CD4-positive, alpha-beta T cell treated with Interleukin-4 for 4 hours (primary cell): Measurements from ENCODE around the gene ID3.

Experiments used
- DNase-seq: peaks from one replicate; pipeline ENCODE4 v3.0.0-alpha.2; 2020

Gene ID3, protein sequence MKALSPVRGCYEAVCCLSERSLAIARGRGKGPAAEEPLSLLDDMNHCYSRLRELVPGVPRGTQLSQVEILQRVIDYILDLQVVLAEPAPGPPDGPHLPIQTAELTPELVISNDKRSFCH

DNA sequence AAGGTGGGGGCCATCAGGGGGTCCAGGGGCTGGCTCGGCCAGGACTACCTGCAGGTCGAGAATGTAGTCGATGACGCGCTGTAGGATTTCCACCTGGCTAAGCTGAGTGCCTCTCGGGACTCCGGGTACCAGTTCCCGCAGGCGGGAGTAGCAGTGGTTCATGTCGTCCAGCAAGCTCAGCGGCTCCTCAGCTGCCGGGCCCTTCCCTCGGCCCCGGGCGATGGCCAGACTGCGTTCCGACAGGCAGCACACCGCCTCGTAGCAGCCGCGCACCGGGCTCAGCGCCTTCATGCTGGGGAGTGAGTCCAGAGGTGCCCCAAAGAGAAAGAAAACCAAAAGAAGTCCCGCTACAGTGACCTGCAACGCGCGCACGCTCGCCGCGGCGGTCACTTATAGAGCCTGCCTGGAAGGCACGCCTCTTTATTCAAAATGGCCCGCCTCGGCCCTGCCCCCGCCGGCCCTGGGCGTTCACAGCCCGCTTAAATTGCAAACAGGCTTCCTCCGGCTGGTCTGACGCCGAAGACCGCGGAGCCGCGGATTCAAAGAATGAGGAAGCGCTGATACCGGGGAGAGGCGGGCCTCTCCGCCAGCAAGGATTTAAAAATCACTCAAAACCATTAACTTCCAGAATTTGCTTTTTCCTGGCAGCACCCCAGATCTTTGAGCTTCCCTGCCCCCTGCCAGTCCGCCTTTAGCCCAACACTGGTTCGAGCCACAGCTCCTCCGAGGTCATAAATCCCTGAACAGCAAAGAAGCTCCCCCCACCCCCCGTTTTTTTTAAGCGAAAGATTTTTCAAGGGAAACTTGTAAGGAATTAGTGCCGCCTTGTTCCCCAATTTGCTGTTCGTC, at the start of gene ID3:
Gene ID3 (minus strand): TSS at position 366 of the 849 bp plus-strand sequence. CDS start 75 bp downstream, at position 291.
- peak; percentile 85 for DNase-seq

DNA sequence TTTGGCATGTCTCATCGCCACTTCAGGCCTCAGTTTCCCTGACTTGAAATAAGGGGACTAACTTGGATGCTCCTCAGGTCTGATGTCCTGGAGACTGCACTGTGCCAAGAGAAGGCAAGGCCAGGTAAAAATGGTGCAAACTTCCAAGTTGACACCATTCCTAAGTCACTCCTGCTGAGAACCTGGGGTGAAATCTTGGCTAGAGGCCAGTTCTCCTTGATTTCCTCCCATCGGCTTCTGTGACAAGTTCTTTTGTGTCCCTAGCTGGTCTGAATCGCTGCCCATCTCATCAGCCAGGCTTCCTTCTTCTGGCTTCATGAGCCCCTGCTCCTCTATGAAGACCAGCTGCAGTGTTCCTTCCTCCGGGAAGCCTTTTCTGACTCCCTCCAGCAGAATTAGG, 48.6 kb upstream of the ID3 start:
- no peak for DNase-seq

DNA sequence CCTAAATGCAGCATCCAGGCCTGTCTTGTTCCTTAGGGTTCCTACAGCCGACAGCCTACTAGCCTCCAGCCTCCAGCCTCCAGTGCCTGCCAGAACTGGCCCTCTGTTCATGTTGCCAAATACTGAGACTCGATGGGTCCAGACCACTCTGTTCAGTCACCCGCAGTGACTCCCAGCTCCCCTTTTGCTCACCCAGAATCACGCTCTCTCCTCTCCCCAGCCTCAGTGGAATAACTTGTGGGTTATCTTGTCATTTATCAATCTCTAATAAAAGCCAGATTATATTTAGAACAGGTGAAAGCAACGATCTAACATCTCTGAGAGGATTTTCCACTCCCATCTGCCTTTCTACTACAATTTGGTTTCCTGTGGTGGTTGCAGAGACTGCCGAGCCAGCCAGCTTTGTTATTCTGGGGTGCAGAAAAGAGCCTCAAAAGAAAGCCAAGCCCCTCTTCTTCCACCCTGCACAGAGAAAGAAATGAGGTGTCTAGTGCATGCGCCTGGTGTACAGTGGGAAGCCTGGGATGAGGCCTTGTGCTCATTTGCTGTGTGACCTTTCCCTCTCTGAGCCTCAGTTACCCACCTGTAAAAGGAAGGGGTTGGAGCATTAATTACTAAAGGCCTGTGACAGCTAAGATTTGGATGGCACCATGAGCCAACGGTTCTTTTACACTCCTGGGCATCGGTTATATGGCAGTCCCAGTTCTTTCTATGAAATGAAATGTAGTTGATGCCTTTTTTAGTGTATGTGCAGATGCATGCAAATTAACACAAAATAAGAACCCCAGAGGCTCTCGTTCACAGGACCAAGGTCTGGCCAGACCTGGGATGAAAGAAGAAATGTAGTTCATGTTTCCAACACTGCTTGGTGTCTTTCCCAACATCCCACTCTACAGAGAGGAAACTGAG, 42.9 kb upstream of the ID3 start:
- DNase-seq: peak; percentile 36

DNA sequence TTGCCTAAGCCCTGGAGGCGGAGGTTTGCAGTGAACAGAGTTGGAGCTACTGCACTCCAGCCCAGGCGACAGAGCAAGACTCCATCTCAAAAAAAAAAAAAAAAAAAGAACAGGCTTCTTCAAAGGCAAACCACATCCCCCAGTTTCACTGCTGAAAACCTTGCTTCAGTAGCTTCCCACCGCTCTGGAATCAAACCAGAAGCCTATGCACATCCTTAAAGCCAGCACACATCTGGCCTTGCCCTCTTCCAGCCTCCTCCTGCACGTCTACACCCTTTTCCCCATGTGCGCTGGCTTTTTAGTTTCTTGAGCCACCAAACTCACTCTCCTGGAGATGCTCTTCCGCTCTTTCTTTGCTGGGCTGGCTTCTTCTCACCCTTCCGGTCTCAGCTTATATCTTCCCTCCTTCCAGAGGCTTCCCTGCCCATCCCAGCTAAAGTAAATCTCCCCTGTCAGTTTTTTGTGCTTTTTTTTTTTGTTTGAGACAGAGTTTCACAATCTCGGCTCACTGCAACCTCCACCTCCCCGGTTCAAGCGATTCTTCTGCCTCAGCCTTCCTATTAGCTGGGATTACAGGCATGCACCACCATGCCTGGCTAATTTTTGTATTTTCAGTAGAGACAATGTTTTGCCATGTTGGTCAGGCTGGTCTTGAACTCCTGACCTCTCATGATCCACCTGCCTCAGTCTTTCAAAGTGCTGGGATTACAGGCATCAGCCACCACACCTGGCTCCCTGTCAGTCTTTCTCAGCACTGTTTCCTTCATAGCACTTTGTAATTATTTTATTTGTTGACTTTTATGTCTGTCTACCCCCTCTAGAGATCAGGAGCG, 42.0 kb upstream of the ID3 start:
- DNase-seq: no peak

DNA sequence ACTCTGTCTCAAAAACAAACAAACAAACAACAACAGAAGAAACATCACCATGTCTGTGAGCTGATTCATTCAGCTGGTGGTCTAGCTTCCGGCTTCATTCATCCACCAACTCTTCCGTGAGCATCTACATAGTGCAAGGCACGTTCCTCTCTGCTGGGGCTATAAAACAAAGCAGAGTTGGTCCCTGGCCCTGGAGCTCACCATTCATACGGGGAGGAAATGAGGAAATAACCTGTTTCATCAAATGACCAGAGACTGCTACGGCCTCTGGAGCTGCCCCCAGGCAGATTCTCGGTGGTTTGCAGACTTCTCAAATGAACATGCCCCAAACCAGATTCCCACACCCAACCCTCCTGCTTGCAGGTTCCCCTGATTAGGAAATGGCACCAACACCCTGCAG, 41.0 kb upstream of the ID3 start:
- no peak for DNase-seq

DNA sequence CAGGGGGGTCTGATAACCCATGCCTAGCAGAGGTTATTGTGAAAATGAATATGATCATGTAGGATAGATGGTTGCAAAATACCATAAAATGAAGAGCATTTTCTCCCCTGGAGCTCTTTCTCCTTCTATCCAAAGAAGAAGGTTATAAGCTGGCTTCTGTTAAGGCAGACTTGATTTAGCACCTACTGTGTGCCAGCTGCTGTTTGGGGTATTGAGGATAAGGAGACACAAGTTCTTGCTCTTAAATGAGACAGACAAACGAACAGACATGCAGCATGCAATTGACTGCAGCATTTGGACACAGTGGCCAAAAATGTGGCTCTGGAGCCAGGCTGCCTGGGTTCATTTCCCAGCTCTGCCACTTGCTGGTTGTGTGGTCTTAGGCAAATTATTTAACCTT, 39.8 kb upstream of the ID3 start:
- DNase-seq: no peak

DNA sequence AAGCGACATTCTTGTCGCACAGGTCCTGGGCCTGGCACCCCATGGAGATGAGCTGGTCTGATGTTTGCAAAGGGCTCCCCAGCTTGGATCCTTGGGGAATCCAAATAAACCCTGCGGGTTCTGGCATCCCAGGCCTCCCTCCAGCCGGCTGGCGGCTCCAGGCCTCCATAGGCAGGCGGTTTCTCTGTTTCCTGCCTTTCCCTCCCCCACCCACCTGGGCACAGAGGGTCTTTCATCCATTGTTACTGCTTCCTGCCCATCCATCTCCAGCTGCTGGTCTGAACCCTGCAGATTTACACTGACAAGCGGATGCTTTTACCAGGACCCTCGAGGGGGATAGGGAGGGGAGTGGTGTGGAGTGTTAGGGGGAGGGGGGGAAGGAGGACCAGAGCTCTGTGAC, 39.1 kb upstream of the ID3 start:
- no peak for DNase-seq

DNA sequence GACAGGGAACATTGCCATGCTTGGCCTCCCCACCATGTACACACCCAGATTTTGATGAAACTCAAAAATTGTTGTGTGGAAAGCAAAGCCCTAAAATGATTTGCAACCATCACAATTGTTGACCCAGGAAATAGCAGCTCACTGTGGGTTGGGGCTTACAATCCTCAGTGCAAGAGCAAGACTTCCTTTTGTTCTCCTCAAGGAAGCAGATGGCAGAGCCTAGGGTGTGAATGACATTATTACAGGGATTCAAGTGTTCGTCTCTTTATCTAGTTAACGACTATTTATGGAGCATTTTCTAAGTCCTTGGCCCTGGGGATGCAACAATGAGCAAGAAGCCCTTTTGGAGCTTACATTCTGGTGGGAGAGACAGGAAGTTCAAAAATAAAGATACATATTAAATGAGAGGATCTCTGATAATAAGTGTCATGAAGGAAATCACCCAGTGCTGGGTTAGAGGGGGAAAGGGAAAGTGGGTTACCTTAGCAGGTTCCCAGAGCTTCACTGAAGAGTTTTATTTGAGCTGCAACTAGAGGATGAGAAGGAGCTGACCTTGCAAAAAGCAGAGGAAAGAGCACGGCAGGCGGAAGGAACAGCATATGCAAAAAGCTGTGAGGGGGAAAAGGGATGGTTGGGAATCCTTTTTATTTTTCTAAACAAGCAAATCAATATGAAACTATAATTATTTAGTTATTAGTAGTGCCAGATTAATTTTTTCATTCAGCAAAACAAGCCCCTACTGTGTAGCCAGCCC, 38.5 kb upstream of the ID3 start:
- no peak for DNase-seq

DNA sequence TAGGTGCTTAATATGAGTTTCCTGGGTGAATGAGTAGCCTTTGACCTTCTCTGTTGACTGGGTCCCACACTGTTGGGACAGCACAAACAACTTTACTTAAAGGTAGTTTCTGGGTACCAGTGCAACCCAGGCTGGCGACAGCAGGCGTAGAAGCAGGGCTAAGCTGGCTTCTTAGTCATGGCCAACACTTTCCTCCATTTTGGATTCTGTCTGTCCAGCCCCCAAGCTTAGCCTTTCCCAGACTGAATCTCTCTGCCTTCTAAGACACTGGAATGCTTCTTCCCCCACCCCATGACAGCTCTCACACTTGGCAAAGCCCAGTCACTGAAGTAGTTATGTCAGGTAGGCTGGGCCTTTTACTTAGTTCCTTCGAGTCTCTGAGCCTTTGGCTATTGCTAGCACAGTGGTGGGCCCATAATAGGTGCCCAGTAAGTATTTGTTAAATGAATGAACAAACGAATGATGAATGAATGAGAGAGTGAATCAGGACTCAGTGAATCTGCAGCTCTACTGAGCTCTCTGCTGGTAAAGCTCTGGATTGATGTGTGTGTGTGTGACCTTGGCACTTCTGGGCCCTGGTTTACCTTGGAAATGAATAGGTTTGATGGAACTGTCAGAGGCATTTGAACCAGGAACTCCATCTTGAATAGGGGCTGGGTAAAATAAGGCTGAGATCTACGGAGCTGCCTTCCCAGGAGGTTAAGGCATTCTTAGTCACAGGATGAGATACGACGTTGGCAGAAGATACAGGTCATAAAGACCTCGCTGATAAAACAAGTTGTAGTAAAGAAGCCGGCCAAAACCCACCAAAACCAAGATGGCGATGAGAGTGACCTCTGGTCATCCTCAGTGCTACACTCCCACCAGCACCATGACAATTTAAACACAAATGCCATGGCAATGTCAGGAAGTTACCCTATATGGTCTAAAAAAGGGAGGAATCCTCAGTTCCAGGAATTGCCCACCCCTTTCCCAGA, 37.4 kb upstream of the ID3 start:
- no peak for DNase-seq

DNA sequence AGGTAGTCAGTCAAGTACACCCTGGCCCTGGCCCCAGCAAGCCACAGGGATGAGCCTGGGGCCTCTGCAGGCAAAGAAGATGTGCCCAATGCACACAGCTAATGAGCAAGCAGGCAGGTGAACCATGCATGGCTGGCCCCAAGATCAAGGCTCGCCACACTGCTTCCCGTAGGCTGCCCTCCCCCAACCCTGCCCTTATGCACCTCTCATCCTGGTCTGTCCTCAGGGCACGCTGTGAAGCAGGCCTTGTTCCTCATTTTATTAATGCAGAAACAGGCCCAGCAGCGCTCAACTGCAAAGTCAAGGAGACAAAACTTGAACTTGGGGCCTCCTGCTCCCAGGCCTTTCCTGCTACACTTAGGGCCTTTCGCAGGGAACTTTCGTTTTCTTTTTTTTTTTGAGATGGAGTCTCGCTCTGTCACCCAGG, 35.6 kb upstream of the ID3 start:
- DNase-seq: no peak

DNA sequence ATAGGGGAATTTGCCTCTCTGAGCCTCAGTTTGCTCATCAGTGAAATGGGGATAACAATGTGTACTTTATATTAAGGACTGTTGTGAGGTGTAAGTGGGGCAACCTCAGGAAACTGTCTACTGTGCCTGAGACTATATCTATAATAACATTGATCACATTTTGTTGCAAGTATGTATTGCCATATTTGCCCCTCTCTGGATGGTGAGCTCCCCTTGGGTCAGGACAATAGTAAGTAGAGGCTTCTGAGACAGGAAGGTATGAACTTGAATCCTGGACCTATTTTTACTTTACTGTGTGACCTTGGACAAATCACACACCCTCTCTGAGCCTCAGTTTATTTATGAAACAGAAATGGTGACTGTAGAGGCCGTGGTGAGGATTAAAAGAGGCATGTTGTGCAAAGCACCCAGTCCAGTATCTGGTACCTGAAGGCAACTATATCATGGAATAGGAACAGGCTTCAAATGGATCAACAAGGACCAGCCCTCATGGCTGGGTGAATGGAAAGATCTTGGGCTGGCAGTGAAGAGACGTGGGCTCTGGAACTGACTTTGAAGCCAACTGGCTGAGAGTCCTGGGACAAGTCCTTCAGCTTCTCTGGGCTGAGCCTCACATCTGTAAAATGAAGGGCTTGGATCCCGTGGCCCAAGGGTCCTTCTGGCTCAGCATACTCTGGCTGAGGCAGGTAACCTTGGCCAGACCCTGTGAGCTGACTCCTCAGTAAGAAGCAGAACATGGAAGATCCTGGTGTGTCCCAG, 35.0 kb upstream of the ID3 start:
- no peak for DNase-seq

DNA sequence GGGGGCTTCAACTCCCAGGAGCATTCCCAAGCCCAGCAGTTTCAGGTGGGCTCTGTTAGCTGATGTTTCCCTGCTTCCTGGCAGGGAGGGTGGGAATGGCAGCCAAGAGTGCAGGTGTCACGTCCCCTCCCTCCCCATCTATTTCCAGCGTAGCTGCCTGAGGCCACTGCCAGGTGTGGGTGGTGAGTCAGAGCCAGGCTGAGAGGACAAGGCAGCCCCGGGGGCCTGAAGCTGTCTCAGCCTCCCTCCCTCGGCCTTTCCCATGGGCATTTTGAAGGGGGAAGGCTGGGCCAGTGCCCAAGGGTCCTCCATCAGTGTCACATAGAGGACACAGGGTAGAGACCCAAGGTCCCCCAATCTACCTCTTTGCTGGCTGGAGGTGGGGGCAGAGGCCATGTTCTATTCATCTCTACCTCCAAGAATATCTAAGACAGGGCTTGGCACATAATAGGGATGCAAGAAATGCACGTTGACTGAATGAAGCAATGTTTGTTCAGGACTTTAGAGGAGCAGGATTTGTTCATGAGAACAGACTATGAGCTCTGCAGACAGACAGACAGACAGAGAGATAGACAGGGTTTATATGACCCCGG, 34.4 kb upstream of the ID3 start:
- DNase-seq: no peak

DNA sequence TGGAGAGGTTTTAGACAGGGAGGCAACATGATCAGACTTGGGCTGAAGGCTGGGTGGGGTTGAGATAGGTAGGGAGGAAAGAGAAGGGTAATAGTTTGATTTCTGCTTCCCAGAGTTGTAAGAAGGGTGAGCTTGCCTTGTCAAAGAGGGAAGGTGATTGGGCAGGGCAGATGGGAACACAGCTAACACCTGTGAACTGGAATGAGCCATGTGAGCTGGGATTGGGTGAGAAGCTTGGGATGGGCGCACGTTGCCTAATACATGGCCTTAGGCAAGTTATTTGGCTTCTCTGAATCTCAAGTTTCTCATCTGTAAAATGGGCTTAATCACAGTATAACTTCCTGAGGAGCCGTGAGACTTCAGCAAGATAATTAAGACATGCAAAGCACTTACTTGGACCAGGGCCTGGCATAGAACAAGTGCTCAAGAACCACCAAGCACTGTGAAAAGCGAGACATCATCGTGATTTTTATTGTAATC, 33.8 kb upstream of the ID3 start:
- no peak for DNase-seq

DNA sequence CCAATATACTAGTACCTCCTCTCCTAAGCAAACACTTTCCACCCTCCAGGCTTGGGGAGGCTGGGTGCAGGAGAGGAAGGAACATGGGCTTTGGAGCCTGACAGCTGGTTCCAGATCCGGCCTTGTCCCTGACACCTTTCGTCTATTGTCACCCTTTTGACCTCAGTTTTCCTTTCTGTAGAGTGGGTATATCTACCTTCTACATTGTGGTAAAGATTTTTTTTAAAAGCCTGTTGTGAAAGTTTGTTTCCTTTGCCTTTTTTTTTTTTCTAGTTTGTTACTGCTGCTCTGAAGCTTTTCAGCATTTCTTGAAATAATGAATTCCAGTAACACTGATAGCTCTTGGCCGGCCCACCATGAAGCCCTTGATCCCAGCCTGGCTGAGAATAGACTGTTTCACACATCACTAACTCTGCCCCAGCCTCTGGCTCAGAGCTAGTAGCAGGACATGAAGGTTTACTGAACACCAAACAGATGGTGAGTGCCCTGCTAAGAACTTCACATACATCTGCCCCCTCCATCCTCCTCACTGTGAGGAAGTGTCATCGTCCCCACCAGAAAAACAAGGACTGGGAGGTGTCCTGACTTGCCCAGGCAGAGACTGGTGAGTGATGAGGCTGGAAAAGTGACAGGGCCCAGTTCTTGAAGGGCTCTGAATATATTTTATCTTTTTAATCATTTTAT, 33.0 kb upstream of the ID3 start:
- no peak for DNase-seq

DNA sequence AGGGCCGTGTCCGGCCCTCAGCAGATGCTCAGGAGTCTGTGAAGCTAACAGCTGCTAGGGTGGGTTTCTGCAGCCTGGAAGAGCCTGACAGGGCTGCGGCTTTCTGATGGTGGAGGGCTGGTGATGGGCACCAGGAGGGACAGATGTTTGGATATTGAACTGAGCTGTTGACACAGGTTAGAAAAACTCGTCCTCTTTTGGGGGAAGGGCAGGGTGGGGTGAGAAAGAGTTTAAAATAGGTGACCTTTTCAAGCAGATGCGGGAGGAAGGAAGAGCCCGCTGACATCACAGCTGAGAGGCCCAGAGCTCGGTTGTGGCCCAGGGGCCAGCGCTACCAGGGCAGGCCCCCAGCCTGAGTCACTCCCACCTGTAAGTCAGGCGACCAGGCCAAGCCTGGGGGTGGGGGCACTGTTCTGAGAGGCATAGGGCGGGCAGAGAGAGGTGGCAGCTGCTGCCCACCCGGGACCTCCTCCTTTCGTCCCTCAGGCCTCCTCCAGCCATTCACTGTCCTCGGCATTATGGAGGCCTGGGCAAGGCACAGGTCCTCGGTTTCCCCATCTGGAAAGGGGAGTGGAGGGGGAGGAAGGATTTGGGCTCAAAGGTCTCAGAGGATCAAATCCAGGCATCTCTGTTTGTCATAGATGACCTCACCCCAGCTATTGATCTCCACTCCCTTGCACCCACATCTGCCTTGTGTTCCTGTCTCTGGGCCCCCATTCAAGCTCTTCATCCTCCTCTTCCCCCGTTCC, 32.3 kb upstream of the ID3 start:
- DNase-seq: peak; percentile 30

DNA sequence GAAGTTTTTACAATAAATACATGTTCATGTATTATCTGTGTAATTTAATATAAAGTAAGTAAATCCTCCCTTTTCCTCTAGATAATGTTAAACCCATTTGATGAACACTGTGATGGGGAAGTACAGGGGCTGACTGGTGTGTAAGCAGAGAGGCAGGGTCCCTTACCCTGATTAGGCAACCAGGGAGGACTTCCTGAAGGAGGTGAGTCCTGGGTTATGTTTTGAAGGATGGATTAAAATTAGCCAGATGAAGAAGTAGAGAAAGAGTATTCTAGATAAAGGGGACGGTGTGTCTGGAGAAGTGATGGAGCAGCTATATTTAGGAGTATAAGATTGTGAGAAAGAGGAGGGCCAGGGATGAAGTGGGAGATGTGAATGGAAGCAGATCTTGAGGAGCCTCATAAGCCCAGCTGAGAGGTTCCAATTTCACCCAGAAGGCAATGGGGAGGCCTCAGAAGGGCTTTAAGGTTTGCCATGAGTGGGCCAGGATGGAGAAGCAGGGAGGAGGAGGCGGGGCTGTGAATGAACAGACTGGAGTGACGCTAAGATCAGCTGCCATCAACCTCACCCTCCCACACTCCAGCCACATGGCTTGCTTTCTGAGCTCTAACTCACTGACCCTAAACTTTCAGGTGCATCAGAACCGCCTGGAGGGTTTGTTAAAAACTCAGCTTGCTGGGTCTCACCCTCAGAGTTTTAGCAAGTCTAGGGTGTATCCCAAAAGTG, 30.9 kb upstream of the ID3 start:
- no peak for DNase-seq

DNA sequence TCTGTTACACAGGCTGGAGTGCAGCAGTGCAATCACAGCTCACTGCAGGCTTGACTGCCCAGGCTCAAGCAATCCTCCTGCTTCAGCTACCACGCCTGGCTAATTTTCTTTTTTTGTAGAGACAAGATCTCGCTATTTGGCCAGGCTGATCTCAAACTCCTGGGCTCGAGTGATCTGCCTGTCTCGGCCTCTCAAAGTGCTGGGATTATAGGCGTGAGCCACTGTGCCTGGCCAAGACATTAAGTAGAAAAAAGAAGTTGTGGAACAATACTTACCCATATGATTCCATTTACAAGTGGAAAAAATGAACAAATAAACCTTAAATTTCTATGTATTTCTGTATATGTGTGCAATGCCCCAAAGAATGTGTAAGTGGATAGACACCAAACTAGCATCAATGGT, 30.3 kb upstream of the ID3 start:
- DNase-seq: no peak
